Esophagus (tissue), 2 donors: ENCODE data around the gene PCNX2. TPM values are rescaled to one million over a fixed set of nuclear protein-coding genes. Genes with fewer than 3 reads are reported as not detected.
"Not testable (repeated sequence)": the region's sequence is repeated elsewhere in the genome, so short reads cannot be mapped to it uniquely, and the experiment has no call there.

Experiments
- H3K27ac ChIP-seq, 2 donors: one replicate each; pipeline ENCODE4 v1.5.1; 2013; ENCODE audit warnings: low read depth in 2 of 2, mild to moderate bottlenecking in 2 of 2, inconsistent platforms in 1 of 2, low read length in 1 of 2, moderate library complexity in 1 of 2
- H3K27me3 ChIP-seq, 2 donors: one replicate each; pipeline ENCODE4 v1.6.1; 2013; ENCODE audit warnings: low read length in 2 of 2, control low read depth in 1 of 2, mild to moderate bottlenecking in 1 of 2; ENCODE audit not compliant: insufficient read depth in 2 of 2, control insufficient read depth in 1 of 2
- H3K36me3 ChIP-seq, 2 donors: one replicate each; pipeline ENCODE4 v1.6.1; 2013; ENCODE audit warnings: low read length in 1 of 2; ENCODE audit not compliant: control insufficient read depth in 2 of 2, insufficient read depth in 2 of 2
- H3K4me1 ChIP-seq, 2 donors: one replicate each; pipeline ENCODE4 v1.6.1; 2013; ENCODE audit warnings: low read length in 1 of 2; ENCODE audit not compliant: control insufficient read depth in 2 of 2, insufficient read depth in 2 of 2
- H3K4me3 ChIP-seq, 2 donors: one replicate each; pipeline ENCODE4 v1.5.1; 2013; ENCODE audit warnings: low read length in 2 of 2, mild to moderate bottlenecking in 2 of 2, low read depth in 1 of 2, moderate library complexity in 1 of 2
- H3K9me3 ChIP-seq, 2 donors: one replicate each; pipeline ENCODE4 v1.6.1; 2013; ENCODE audit warnings: mild to moderate bottlenecking in 2 of 2, low read depth in 1 of 2, low read length in 1 of 2, moderate library complexity in 1 of 2; ENCODE audit not compliant: control insufficient read depth in 2 of 2, insufficient read depth in 1 of 2
- WGBS, 2 donors: extraction: QIAGEN DNeasy Blood & Tissue Kit; methylation state at CpG; one replicate each; pipeline ENCODE4 v1.1.7; 2013; 5-methylcytosine and 5-hydroxymethylcytosine counted together
- polyA plus RNA-seq, 2 donors: library from polyadenylated mRNA; stranded (reverse); fragments of 200-250 nt; gene quantifications; one replicate each; pipeline ENCODE4 v1.2.3, GENCODE V29; 2013
- donor health status: healthy with polysubstance abuse.
- donor health status: Bipolar disorder and iron deficiency.

PCNX2 gene
- polyA plus RNA-seq, 2 donors, result 3.2 to 4.3 TPM

GRCh38 chr1:233180641-233181364 lies 114.7 kb downstream of the PCNX2 start:
- 91 to 92% methylated on average over 9 of the region's 9 CpGs for WGBS, 2 donors
- peaks cover 0 to 3% of the 10 kb centered on the region in 2 donors for H3K36me3 ChIP-seq
- no peak overlapping the region for H3K4me3 ChIP-seq

GRCh38 chr1:233179638-233180037 lies 115.9 kb downstream of the PCNX2 start:
- H3K36me3 ChIP-seq, H3K9me3 ChIP-seq, H3K27me3 ChIP-seq, H3K4me1 ChIP-seq, H3K4me3 ChIP-seq: not testable (repeated sequence)
- peak overlapping the region in 1 of 2 donors; percentile 9 for H3K27ac ChIP-seq
- 84 to 93% methylated on average over 1 of the region's 1 CpG for WGBS, 2 donors

More at GRCh38 chr1:233180641-233181364, 114.7 kb downstream of the PCNX2 start:
- no peak overlapping the region for H3K27ac ChIP-seq
- peaks cover 0 to 10% of the 10 kb centered on the region in 2 donors for H3K9me3 ChIP-seq
- H3K4me1 ChIP-seq, result no peaks in the 10 kb centered on the region
- no peaks in the 10 kb centered on the region for H3K27me3 ChIP-seq

- Histone ChIP-seq H3K27ac (no peak overlapping the region), H3K4me3 (no peak overlapping the region), H3K9me3 (peaks cover 0 to 4% of the 10 kb centered on the region in 2 donors), H3K27me3 (no peaks in the 10 kb centered on the region), H3K4me1 (no peaks in the 10 kb centered on the region), H3K36me3 (peaks cover 0 to 2% of the 10 kb centered on the region in 2 donors)
- 63 to 69% methylated on average over 2 of the region's 2 CpGs for WGBS, 2 donors
Measured at GRCh38 chr1:233172201-233172600, 123.3 kb downstream of the PCNX2 start.

- H3K36me3 ChIP-seq, result peaks cover 0 to 2% of the 10 kb centered on the region in 2 donors
- no peaks in the 10 kb centered on the region for H3K9me3 ChIP-seq
- H3K4me3 ChIP-seq, result no peak overlapping the region
- H3K27ac ChIP-seq, result no peak overlapping the region
- no peaks in the 10 kb centered on the region for H3K27me3 ChIP-seq
- H3K4me1 ChIP-seq, result no peaks in the 10 kb centered on the region
- WGBS, 2 donors, result 97 to 98% methylated on average over 9 of the region's 9 CpGs
Measured at GRCh38 chr1:233170741-233171140, 124.8 kb downstream of the PCNX2 start.

- Histone ChIP-seq H3K9me3 (no peaks in the 10 kb centered on the region), H3K27ac (no peak overlapping the region), H3K36me3 (peaks cover 0 to 2% of the 10 kb centered on the region in 2 donors), H3K27me3 (no peaks in the 10 kb centered on the region), H3K4me1 (no peaks in the 10 kb centered on the region), H3K4me3 (no peak overlapping the region)
- 48 to 59% methylated on average over 1 of the region's 1 CpG for WGBS, 2 donors
Measured at GRCh38 chr1:233168384-233168783, 127.1 kb downstream of the PCNX2 start.

GRCh38 chr1:233166896-233167295 lies 128.6 kb downstream of the PCNX2 start:
- no peak overlapping the region for H3K4me3 ChIP-seq
- H3K27me3 ChIP-seq, result no peaks in the 10 kb centered on the region
- H3K9me3 ChIP-seq, result no peaks in the 10 kb centered on the region
- H3K4me1 ChIP-seq, result no peaks in the 10 kb centered on the region
- H3K36me3 ChIP-seq, result no peaks in the 10 kb centered on the region
- 81 to 83% methylated on average over 4 of the region's 4 CpGs for whole genome bisulfite sequencing, 2 donors
- H3K27ac ChIP-seq, result no peak overlapping the region

- Histone ChIP-seq H3K36me3 (no peaks in the 10 kb centered on the region), H3K4me1 (no peaks in the 10 kb centered on the region), H3K4me3 (no peak overlapping the region), H3K9me3 (no peaks in the 10 kb centered on the region), H3K27me3 (no peaks in the 10 kb centered on the region), H3K27ac (no peak overlapping the region)
- WGBS, 2 donors, result 93 to 99% methylated on average over 1 of the region's 1 CpG
Measured at GRCh38 chr1:233163696-233164095, 131.8 kb downstream of the PCNX2 start.

- Histone ChIP-seq H3K36me3 (no peaks in the 10 kb centered on the region), H3K4me3 (no peak overlapping the region), H3K27ac (no peak overlapping the region), H3K27me3 (no peaks in the 10 kb centered on the region), H3K9me3 (no peaks in the 10 kb centered on the region), H3K4me1 (no peaks in the 10 kb centered on the region)
Measured at GRCh38 chr1:233158322-233158721, 137.2 kb downstream of the PCNX2 start.

GRCh38 chr1:233157245-233157644 lies 138.3 kb downstream of the PCNX2 start:
- Histone ChIP-seq H3K27me3 (no peaks in the 10 kb centered on the region), H3K36me3 (no peaks in the 10 kb centered on the region), H3K4me1 (no peaks in the 10 kb centered on the region), H3K9me3 (no peaks in the 10 kb centered on the region), H3K4me3 (no peak overlapping the region), H3K27ac (no peak overlapping the region)

GRCh38 chr1:233151861-233152260 lies 143.7 kb downstream of the PCNX2 start:
- Histone ChIP-seq H3K36me3 (no peaks in the 10 kb centered on the region), H3K27me3 (no peaks in the 10 kb centered on the region), H3K4me1 (no peaks in the 10 kb centered on the region), H3K4me3 (no peak overlapping the region), H3K27ac (no peak overlapping the region), H3K9me3 (no peaks in the 10 kb centered on the region)
- 81 to 82% methylated on average over 6 of the region's 6 CpGs for WGBS, 2 donors
